Smooth muscle cell (in vitro differentiated cells): ENCODE data around the gene COL28A1. TPM values are rescaled to one million over a fixed set of nuclear protein-coding genes. Genes with fewer than 3 reads are reported as not detected.

Source experiments
- DNase-seq: peaks from one replicate; lab custom pipeline; 2025; ENCODE audit not compliant: unreplicated experiment; lab: John Stamatoyannopoulos, UW
- H2AFZ ChIP-seq: fragments of 200-600 bp; sonication (generic); 2 replicates; pipeline ENCODE4 v1.6.0; 2016; ENCODE audit warnings: antibody characterized with exemption, low read depth, mild to moderate bottlenecking
- H3F3A ChIP-seq: fragments of 200-600 bp; sonication (generic); 2 replicates; pipeline ENCODE4 v1.6.0; 2017; ENCODE audit warnings: antibody characterized with exemption, low read depth
- H3K27ac ChIP-seq: fragments of 200-600 bp; sonication (generic); 2 replicates; pipeline ENCODE4 v1.5.1; 2016; ENCODE audit warnings: low read depth, mild to moderate bottlenecking
- H3K27me3 ChIP-seq: fragments of 200-600 bp; sonication (generic); 2 replicates; pipeline ENCODE4 v1.6.1; 2016; ENCODE audit warnings: low read depth, mild to moderate bottlenecking
- H3K36me3 ChIP-seq: fragments of 200-600 bp; sonication (generic); 2 replicates; pipeline ENCODE4 v1.5.1; 2016; ENCODE audit warnings: low read depth
- H3K4me1 ChIP-seq: fragments of 200-600 bp; sonication (generic); 2 replicates; pipeline ENCODE4 v1.5.1; 2016; ENCODE audit warnings: low read depth
- H3K4me2 ChIP-seq: fragments of 200-600 bp; sonication (generic); 2 replicates; pipeline ENCODE4 v1.6.0; 2016; ENCODE audit warnings: mild to moderate bottlenecking
- H3K4me3 ChIP-seq: fragments of 200-600 bp; sonication (generic); 2 replicates; pipeline ENCODE4 v1.5.1; 2016; ENCODE audit warnings: mild to moderate bottlenecking
- H3K79me2 ChIP-seq: fragments of 200-600 bp; sonication (generic); 2 replicates; pipeline ENCODE4 v1.6.0; 2016; ENCODE audit warnings: low read depth, mild to moderate bottlenecking
- H3K9ac ChIP-seq: fragments of 200-600 bp; sonication (generic); 2 replicates; pipeline ENCODE4 v1.6.0; 2016; ENCODE audit warnings: low read depth
- H3K9me3 ChIP-seq: fragments of 200-600 bp; sonication (generic); replicated peaks from 2 replicates; pipeline ENCODE4 v1.5.1; 2016; ENCODE audit warnings: low read depth
- H4K20me1 ChIP-seq: fragments of 200-600 bp; sonication (generic); 2 replicates; pipeline ENCODE4 v1.6.0; 2016; ENCODE audit warnings: low read depth
- WGBS: methylation state at CpG from one replicate; pipeline ENCODE4 v1.1.7; 2016; ENCODE audit warnings: low lambda C conversion rate; 5-methylcytosine and 5-hydroxymethylcytosine counted together
- polyA plus RNA-seq: library from polyadenylated mRNA; unstranded; fragments of >200 nt; fragmentation: Nextera tagmentation; extraction: Ambion mirVana; gene quantifications from 2 replicates; pipeline ENCODE4 v1.2.1, GENCODE V29; 2016
- total RNA-seq: library from RNA; depleted of rRNA; stranded (reverse); fragments of >200 nt; gene quantifications from 2 replicates; pipeline ENCODE4 v1.2.3, GENCODE V29; 2014
- TF ChIP-seq, protein P1 (sequence below): fragments of 200-600 bp; sonication (generic); IDR thresholded peaks from 2 replicates; pipeline ENCODE4 v1.5.1; 2017; ENCODE audit warnings: borderline replicate concordance, mild to moderate bottlenecking, antibody characterized with exemption; ENCODE audit not compliant: insufficient read depth, poor library complexity, severe bottlenecking

COL28A1 gene
- total and polyA plus RNA-seq, 2 experiments from 2014 or later: 0.13 TPM; not detected in 1

DNA sequence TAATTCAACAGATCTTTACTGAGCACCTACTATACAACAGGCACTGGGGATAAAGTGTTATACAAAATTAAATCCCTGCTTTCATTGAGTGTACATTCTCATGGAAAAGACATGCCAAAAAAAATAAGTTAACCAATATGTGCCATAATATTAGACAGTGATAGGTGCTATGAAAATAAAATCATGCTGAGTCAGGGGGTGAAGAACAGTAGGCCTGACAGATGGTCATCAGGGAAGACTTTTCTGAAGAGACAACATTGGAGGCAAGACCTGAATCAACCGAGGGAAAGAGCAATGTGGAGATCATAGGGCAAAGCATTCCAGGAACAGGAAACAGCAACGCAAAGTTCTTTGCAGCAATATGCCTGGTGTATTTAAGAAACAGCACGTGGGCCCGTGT is 217.8 kb downstream of the COL28A1 start:
- no peaks in the 10 kb centered on the region for H3K36me3 ChIP-seq
- H3K9me3 ChIP-seq: no peaks in the 10 kb centered on the region
- H3K27me3 ChIP-seq: no peaks in the 10 kb centered on the region
- H3K4me1 ChIP-seq: no peaks in the 10 kb centered on the region
- DNase-seq: no peak
- TF ChIP-seq, protein P1, sequence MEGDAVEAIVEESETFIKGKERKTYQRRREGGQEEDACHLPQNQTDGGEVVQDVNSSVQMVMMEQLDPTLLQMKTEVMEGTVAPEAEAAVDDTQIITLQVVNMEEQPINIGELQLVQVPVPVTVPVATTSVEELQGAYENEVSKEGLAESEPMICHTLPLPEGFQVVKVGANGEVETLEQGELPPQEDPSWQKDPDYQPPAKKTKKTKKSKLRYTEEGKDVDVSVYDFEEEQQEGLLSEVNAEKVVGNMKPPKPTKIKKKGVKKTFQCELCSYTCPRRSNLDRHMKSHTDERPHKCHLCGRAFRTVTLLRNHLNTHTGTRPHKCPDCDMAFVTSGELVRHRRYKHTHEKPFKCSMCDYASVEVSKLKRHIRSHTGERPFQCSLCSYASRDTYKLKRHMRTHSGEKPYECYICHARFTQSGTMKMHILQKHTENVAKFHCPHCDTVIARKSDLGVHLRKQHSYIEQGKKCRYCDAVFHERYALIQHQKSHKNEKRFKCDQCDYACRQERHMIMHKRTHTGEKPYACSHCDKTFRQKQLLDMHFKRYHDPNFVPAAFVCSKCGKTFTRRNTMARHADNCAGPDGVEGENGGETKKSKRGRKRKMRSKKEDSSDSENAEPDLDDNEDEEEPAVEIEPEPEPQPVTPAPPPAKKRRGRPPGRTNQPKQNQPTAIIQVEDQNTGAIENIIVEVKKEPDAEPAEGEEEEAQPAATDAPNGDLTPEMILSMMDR: no peak
- H3K27ac ChIP-seq: no peak overlapping the region
- no peak overlapping the region for H3K9ac ChIP-seq
- H2AFZ ChIP-seq: no peak overlapping the region
- no peaks in the 10 kb centered on the region for H4K20me1 ChIP-seq
- no peaks in the 10 kb centered on the region for H3K79me2 ChIP-seq
- no peak overlapping the region for H3K4me2 ChIP-seq
- 89% methylated on average over 4 of the region's 4 CpGs for WGBS
- H3K4me3 ChIP-seq: no peak overlapping the region
- no peaks in the 10 kb centered on the region for H3F3A ChIP-seq

- Histone ChIP-seq H3K9me3 (no peaks in the 10 kb centered on the region), H3F3A (no peaks in the 10 kb centered on the region), H3K4me2 (no peak overlapping the region), H3K4me3 (no peak overlapping the region), H3K79me2 (no peaks in the 10 kb centered on the region), H3K27ac (no peak overlapping the region), H3K9ac (no peak overlapping the region), H3K36me3 (no peaks in the 10 kb centered on the region), H3K27me3 (no peaks in the 10 kb centered on the region), H3K4me1 (no peaks in the 10 kb centered on the region), H2AFZ (no peak overlapping the region), H4K20me1 (no peaks in the 10 kb centered on the region)
- 93% methylated on average over 3 of the region's 3 CpGs for WGBS
- TF ChIP-seq, protein P1: no peak
- DNase-seq: no peak
Observed at GRCh38 chr7:7315851-7316250, 219.8 kb downstream of the COL28A1 start.

- TF ChIP-seq, protein P1: no peak
- Histone ChIP-seq H3F3A (no peaks in the 10 kb centered on the region), H3K27me3 (no peaks in the 10 kb centered on the region), H3K4me1 (no peaks in the 10 kb centered on the region), H3K27ac (no peak overlapping the region), H3K4me3 (no peak overlapping the region), H3K4me2 (no peak overlapping the region), H3K36me3 (no peaks in the 10 kb centered on the region), H3K9ac (no peak overlapping the region), H3K9me3 (no peaks in the 10 kb centered on the region), H3K79me2 (no peaks in the 10 kb centered on the region), H4K20me1 (no peaks in the 10 kb centered on the region), H2AFZ (no peak overlapping the region)
- 90% methylated on average over 2 of the region's 2 CpGs for WGBS
- DNase-seq: no peak
Observed at GRCh38 chr7:7312323-7312722, 223.3 kb downstream of the COL28A1 start.

- H3K27me3 ChIP-seq: no peaks in the 10 kb centered on the region
- H3K4me2 ChIP-seq: no peak overlapping the region
- no peaks in the 10 kb centered on the region for H3F3A ChIP-seq
- no peaks in the 10 kb centered on the region for H3K9me3 ChIP-seq
- DNase-seq: no peak
- no peak overlapping the region for H3K9ac ChIP-seq
- TF ChIP-seq, protein P1: no peak
- no peaks in the 10 kb centered on the region for H4K20me1 ChIP-seq
- no peaks in the 10 kb centered on the region for H3K79me2 ChIP-seq
- H3K4me1 ChIP-seq: no peaks in the 10 kb centered on the region
- no peak overlapping the region for H3K27ac ChIP-seq
- 87% methylated on average over 2 of the region's 2 CpGs for WGBS
- no peaks in the 10 kb centered on the region for H3K36me3 ChIP-seq
- no peak overlapping the region for H2AFZ ChIP-seq
- H3K4me3 ChIP-seq: no peak overlapping the region
Observed at GRCh38 chr7:7311001-7311400, 224.7 kb downstream of the COL28A1 start.
